ENCODE results near the gene TCEA3.

- TF ChIP-seq POLR2A (IDR thresholded peaks at IDR 0.05), result no peak
- TF ChIP-seq CTCF (IDR thresholded peaks at IDR 0.05), result no peak
- no peak for TF ChIP-seq POLR2AphosphoS5 (IDR thresholded peaks at IDR 0.05)
- TF ChIP-seq EP300 (IDR thresholded peaks at IDR 0.05), result no peak
Observed at GRCh38 chr1:23395154-23395724, 29.3 kb downstream of the TCEA3 start.

Data from stomach (tissue), 4 donors.